HG03565 (cell line): ENCODE results near the gene ZNF275.
"Not testable (repeated sequence)": the region's sequence is repeated elsewhere in the genome, so short reads cannot be mapped to it uniquely, and the experiment has no call there.

Experiments used
- ATAC-seq: cut with Tn5 transposase; IDR thresholded peaks from one replicate; pipeline ENCODE4 v1.9.1; 2021; ENCODE audit warnings: mild to moderate bottlenecking, moderate library complexity; ENCODE audit not compliant: unreplicated experiment

Gene ZNF275

GRCh38 chrX:153386097-153386496 is 52.1 kb downstream of the ZNF275 start:
- no peak for ATAC-seq

- ATAC-seq = no peak
Measured at GRCh38 chrX:153387345-153387744, 53.4 kb downstream of the ZNF275 start.

- no peak for ATAC-seq
Measured at GRCh38 chrX:153387987-153388721, 54.2 kb downstream of the ZNF275 start.

- no peak for ATAC-seq
Measured at GRCh38 chrX:153388722-153389459, 54.9 kb downstream of the ZNF275 start.

- not testable (repeated sequence) for ATAC-seq
Measured at GRCh38 chrX:153389460-153389768, 55.5 kb downstream of the ZNF275 start.

- ATAC-seq = no peak
Measured at GRCh38 chrX:153392642-153393321, 58.8 kb downstream of the ZNF275 start.

GRCh38 chrX:153394612-153395011 is 60.7 kb downstream of the ZNF275 start:
- no peak for ATAC-seq

- no peak for ATAC-seq
Measured at GRCh38 chrX:153395613-153396319, 61.8 kb downstream of the ZNF275 start.

- ATAC-seq = no peak
Measured at GRCh38 chrX:153396320-153397195, 62.6 kb downstream of the ZNF275 start.

GRCh38 chrX:153397256-153397960 is 63.5 kb downstream of the ZNF275 start:
- no peak for ATAC-seq

- no peak for ATAC-seq
Measured at GRCh38 chrX:153398275-153398960, 64.5 kb downstream of the ZNF275 start.

- no peak for ATAC-seq
Measured at GRCh38 chrX:153400146-153401132, 66.5 kb downstream of the ZNF275 start.

- ATAC-seq = no peak
Measured at GRCh38 chrX:153401133-153401764, 67.3 kb downstream of the ZNF275 start, which contains the start of gene PNMA6E. Gene PNMA6E, minus strand, starts transcription at chrX:153401350. Its CDS starts 2,501 bp downstream, at chrX:153398849.
